NCI-H82 treated with DMSO at 0.1 percent for 48 hours (cell line): ENCODE measurements around the gene GPR25.

Experiments
- DNase-seq: peaks from one replicate; lab custom pipeline; 2025; ENCODE audit not compliant: unreplicated experiment; lab: John Stamatoyannopoulos, UW

GPR25 gene

GRCh38 chr1:200872446-200873115 lies at the start of gene GPR25:
TSS of gene GPR25 (plus strand) at chr1:200872981. CDS start at chr1:200873038, 57 bp downstream.
- DNase-seq, result no peak

- no peak for DNase-seq
Measured at GRCh38 chr1:200831091-200831490, 41.7 kb upstream of the GPR25 start.

- no peak for DNase-seq
Measured at GRCh38 chr1:200834383-200834782, 38.4 kb upstream of the GPR25 start.

- no peak for DNase-seq
Measured at GRCh38 chr1:200836213-200836612, 36.6 kb upstream of the GPR25 start.

GRCh38 chr1:200837931-200838571 lies 34.7 kb upstream of the GPR25 start:
- no peak for DNase-seq

- no peak for DNase-seq
Measured at GRCh38 chr1:200838676-200839445, 33.9 kb upstream of the GPR25 start.

GRCh38 chr1:200845360-200845759 lies 27.4 kb upstream of the GPR25 start:
- no peak for DNase-seq

- no peak for DNase-seq
Measured at GRCh38 chr1:200846398-200846797, 26.4 kb upstream of the GPR25 start.

GRCh38 chr1:200849430-200849829 lies 23.4 kb upstream of the GPR25 start:
- DNase-seq, result no peak

GRCh38 chr1:200850554-200850953 lies 22.2 kb upstream of the GPR25 start:
- DNase-seq, result no peak

GRCh38 chr1:200856716-200857357 lies 15.9 kb upstream of the GPR25 start:
- DNase-seq, result no peak

GRCh38 chr1:200857804-200858203 lies 15.0 kb upstream of the GPR25 start:
- DNase-seq, result no peak

GRCh38 chr1:200861937-200862647 lies 10.7 kb upstream of the GPR25 start:
- no peak for DNase-seq

GRCh38 chr1:200862713-200863415 lies 9.9 kb upstream of the GPR25 start:
- DNase-seq, result peak; percentile 74

- no peak for DNase-seq
Measured at GRCh38 chr1:200866116-200866515, 6.7 kb upstream of the GPR25 start.

GRCh38 chr1:200866521-200866920 lies 6.3 kb upstream of the GPR25 start:
- no peak for DNase-seq

- peak; percentile 10 for DNase-seq
Measured at GRCh38 chr1:200867018-200867811, 5.6 kb upstream of the GPR25 start.

- DNase-seq, result no peak
Measured at GRCh38 chr1:200869376-200869752, 3.4 kb upstream of the GPR25 start.

GRCh38 chr1:200869753-200870391 lies 2.9 kb upstream of the GPR25 start:
- DNase-seq, result no peak
